ENCODE results near the gene GAS5. TPM values are rescaled to one million over a fixed set of nuclear protein-coding genes. Genes with fewer than 3 reads are reported as not detected.

Gene GAS5
- total RNA-seq, 1 donor from 2014 or later = 46.4 TPM

DNA sequence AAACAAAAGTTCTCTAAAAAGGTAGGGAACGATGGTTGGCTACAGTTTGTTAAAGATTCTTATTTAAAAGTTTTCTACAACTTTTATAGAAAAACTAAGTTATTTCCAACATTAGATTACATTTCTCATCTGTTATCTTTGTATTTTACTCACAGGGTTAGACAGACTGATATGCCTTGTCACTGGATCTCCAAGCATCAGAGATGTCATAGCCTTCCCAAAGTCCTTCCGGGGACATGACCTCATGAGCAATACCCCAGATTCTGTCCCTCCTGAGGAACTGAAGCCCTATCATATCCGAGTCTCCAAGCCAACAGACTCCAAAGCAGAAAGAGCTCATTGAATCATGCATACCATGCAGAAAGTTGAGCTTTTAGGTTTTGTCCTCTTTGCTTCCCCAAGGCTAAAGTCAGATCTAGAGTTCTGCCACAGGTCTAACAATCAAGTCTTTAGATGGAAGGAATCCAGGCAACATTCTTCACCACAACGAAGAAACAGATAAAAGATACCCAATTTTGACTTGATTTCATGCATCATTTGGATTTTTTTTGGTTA lies 10.3 kb downstream of the GAS5 start:
- DNase-seq (ENCODE audit: missing footprints) (no peak), ATAC-seq (no peak)
- intact Hi-C loops (cut with DNase I) = no loop called here

- intact Hi-C loops (cut with DNase I) = no loop called here
- ATAC-seq (no peak), DNase-seq (ENCODE audit: missing footprints) (no peak)
These were observed 10.9 kb downstream of the GAS5 start for GRCh38 chr1:173856903-173857302.

DNA sequence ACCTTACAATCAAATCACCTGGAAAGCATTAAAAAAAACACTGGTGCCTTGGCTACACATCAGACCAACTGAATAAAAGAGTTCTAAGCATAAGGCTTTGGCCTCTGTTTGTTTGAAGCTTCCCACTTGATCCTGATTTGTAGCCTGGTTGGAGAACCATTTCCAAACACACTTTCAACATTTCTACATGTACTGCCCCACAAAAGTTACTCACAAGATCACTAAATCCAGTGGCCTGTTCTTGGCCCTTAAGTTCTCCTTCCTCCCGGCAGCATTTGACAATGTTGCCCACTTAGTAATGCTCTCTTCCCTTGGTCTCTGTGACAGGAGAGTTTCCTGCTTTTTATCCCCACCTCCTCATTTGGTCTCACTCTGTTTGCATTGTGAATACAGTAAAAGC lies 11.8 kb downstream of the GAS5 start:
- no peak for DNase-seq (ENCODE audit: missing footprints)
- intact Hi-C loops (cut with DNase I) = no loop called here
- ATAC-seq = no peak

DNA sequence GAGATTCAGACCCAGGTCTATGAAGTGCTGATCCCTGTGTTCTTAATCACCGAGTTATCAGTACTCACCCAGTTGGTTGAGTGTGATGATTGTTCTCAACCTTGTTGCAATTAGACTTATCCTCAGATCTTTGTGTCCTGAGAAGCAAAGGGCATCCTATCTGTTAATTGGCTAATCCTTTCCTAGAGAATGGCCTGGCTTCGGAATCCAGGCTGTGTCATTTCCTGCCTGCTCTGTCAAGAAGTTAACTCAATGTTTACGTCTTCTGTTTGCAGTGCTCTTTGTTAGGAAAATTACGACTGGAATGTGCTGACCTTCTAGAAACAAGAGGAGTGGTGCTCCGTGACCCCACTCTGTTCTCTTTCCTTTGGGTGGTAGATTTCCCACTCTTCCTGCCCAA lies 14.7 kb downstream of the GAS5 start:
- intact Hi-C loops (cut with DNase I) = no loop called here
- ATAC-seq = no peak

GRCh38 chr1:173852105-173852504 lies 15.7 kb downstream of the GAS5 start:
- DNase-seq (ENCODE audit: missing footprints) (no peak), ATAC-seq (no peak)
- intact Hi-C loops (cut with DNase I) = no loop called here

More for the DNA sequence above, 14.7 kb downstream of the GAS5 start:
- DNase-seq (ENCODE audit: missing footprints) = no peak

- ATAC-seq = no peak
- intact Hi-C loops (cut with DNase I) = no loop called here
- no peak for DNase-seq (ENCODE audit: missing footprints)
These were observed 35.0 kb downstream of the GAS5 start for GRCh38 chr1:173832748-173833147.

- ATAC-seq (no peak), DNase-seq (ENCODE audit: missing footprints) (no peak)
- intact Hi-C loops (cut with DNase I) = loop anchor here (10.0 kb wide), 1 partner anchor 1083 kb away; no protein-coding TSS in a partner anchor
These were observed 40.2 kb downstream of the GAS5 start for GRCh38 chr1:173827611-173828010.

GRCh38 chr1:173824315-173825081 lies 43.3 kb downstream of the GAS5 start, which contains the start of the genes CENPL and DARS2:
Gene CENPL, minus strand, starts transcription at chr1:173824883. Its CDS starts 13,584 bp downstream, at chr1:173811299.
Gene DARS2, plus strand, starts transcription at chr1:173824673. Its CDS starts 557 bp downstream, at chr1:173825230.
- ATAC-seq = peak; percentile 99
- intact Hi-C loops (cut with DNase I) = loop anchor here (1.0 to 10.0 kb wide), 4 partner anchors 346 to 1080 kb away; no protein-coding TSS in a partner anchor
- DNase-seq (ENCODE audit: missing footprints) = peak; percentile 98

DNA sequence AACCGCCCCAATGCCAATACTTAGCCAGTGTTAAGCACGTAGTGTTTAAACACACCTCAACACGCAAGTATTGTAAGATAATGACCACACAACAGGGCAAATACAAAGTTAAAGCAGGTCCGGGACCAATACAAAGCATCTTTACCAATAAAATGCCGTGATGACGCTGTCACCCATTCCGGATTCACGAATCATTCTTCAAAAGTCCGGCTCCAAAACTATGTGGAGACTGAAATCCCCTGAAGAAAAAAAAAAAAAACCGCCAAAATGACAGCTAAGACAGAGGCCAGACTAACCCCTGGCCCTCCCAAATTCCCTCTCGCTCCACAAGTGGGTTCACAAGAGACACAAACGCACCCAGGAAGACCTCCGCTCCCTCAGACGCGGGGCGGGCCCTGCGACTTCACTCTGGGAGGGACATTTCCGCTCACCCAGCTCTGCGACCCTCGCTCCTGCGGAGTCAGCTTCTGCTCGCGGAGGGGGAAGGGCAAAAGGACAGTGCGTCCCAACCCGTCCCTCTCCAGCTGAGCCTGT lies 43.9 kb downstream of the GAS5 start:
- ATAC-seq (no peak), DNase-seq (ENCODE audit: missing footprints) (no peak)
- intact Hi-C loops (cut with DNase I) = loop anchor here (1.0 to 10.0 kb wide), 4 partner anchors 346 to 1079 kb away; no protein-coding TSS in a partner anchor

GRCh38 chr1:173821680-173822079 lies 46.1 kb downstream of the GAS5 start:
- ATAC-seq (no peak), DNase-seq (ENCODE audit: missing footprints) (no peak)
- intact Hi-C loops (cut with DNase I) = loop anchor here (10.0 kb wide), 1 partner anchor 1077 kb away; no protein-coding TSS in a partner anchor

- DNase-seq (ENCODE audit: missing footprints) (no peak), ATAC-seq (no peak)
- intact Hi-C loops (cut with DNase I) = no loop called here
These were observed 49.3 kb downstream of the GAS5 start for GRCh38 chr1:173818459-173818858.

Other genes starting within 250 kb of the GAS5 start
- not detected for gene TEX50, start 232.7 kb downstream of the GAS5 start, total RNA-seq
- gene ANKRD45, start 198.1 kb downstream of the GAS5 start, total RNA-seq = 0.16 TPM
- 16.5 TPM for gene KLHL20, start 153.0 kb downstream of the GAS5 start, total RNA-seq
- gene DARS2, start 43.3 kb downstream of the GAS5 start, total RNA-seq = 13.5 TPM
- 3.3 TPM for gene CENPL, start 43.1 kb downstream of the GAS5 start, total RNA-seq
- 7.7 TPM for gene ZBTB37, start 391 bp upstream of the GAS5 start, total RNA-seq
- gene SERPINC1, start 49.3 kb upstream of the GAS5 start, total RNA-seq = 0.46 TPM
- 20.2 TPM for gene RC3H1, start 154.4 kb upstream of the GAS5 start, total RNA-seq

Data from Right ventricle myocardium inferior (tissue), 1 donor.